Fibroblast of peridontal ligament (primary cell): ENCODE measurements around the gene ZGPAT.

Experiments used
- DNase-seq: peaks from one replicate; pipeline ENCODE4 v3.0.0-alpha.2; 2010; ENCODE audit errors: extremely low read depth

The ZGPAT gene

DNA sequence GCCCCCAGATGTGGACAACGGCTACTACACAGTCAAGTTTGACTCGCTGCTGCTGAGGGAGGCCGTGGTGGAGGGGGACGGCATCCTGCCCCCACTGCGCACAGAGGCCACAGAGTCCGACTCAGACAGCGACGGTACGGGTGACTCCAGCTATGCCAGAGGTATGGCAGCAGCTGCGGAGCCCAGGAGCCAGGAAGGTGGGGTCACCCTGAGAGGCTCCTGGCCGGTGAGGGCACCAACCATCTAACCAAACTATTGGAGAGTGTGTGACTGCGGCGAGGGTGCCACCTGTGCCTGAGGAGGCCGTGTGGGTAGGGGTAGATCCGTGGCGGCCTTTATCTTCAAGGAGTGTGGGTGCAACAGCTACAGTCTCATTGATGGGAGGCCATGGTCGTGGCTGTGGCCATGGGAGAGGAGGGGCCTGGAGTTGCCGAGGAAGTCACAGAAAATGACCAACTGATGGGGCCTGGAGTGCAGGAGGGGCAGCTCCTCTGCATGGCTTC is 25.8 kb downstream of the ZGPAT start:
- DNase-seq, result no peak

DNA sequence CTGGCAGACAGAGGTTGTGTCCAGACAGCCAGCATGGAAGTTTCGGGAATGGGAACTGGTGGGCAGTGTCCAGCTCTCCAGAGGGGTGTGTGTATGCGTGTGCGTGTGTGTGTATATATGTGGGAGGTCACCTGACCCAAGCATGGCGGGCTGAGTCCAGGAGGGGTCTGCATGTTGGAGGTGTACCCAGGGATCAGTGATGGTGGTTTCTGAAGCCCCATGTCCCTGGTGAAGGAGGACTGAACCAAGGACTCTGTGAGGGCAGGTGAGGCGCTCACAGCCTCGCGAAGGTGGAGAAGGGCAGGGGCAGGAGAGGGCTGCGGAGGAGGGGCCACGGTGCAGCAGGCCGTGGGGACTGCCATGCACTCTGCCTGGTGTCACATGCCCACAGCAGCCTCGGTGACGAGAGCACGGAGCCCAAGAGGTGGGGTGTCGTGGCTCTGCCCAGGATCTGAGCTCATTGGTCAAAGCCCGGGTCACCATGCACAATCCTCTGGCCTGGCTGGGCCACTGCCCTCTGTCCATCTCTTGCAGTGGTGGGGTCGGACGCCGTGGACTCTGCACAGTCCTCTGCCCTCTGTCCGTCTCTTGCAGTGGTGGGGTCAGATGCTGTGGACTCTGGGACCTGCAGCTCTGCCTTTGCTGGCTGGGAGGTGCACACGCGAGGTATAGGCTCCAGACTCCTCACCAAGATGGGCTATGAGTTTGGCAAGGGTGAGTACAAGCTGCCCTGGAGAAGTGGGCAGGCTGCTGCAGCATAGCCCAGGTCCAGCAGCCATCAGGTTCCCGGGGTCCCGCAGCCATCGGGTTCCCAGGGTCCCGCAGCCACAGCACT is 26.5 kb downstream of the ZGPAT start:
- no peak for DNase-seq

DNA sequence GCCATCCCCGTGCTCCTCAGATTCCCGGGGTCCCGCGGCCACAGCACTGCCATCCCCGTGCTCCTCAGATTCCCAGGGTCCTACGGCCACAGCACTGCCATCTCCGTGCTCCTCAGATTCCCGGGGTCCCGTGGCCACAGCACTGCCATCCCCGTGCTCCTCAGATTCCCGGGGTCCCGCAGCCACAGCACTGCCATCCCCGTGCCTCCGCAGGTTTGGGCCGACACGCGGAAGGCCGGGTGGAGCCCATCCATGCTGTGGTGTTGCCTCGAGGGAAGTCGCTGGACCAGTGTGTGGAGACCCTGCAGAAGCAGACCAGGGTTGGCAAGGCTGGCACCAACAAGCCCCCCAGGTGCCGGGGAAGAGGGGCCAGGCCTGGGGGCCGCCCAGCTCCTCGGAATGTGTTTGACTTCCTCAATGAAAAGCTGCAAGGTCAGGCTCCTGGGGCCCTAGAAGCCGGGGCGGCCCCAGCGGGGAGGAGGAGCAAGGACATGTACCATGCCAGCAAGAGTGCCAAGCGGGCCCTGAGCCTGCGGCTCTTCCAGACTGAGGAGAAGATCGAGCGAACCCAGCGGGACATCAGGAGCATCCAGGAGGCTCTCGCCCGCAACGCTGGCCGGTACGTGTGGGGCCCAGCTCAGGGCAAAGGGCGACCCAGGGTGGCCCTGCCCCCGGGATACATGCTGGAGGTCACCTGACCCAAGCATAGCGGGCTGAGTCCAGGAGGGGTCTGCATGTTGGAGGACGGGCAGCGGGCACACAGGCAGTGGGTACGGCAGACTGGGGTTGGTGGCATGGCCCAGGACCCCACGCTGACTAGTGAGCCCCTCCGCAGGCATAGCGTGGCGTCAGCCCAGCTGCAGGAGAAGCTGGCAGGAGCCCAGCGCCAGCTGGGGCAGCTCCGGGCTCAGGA is 27.4 kb downstream of the ZGPAT start:
- DNase-seq, result no peak

DNA sequence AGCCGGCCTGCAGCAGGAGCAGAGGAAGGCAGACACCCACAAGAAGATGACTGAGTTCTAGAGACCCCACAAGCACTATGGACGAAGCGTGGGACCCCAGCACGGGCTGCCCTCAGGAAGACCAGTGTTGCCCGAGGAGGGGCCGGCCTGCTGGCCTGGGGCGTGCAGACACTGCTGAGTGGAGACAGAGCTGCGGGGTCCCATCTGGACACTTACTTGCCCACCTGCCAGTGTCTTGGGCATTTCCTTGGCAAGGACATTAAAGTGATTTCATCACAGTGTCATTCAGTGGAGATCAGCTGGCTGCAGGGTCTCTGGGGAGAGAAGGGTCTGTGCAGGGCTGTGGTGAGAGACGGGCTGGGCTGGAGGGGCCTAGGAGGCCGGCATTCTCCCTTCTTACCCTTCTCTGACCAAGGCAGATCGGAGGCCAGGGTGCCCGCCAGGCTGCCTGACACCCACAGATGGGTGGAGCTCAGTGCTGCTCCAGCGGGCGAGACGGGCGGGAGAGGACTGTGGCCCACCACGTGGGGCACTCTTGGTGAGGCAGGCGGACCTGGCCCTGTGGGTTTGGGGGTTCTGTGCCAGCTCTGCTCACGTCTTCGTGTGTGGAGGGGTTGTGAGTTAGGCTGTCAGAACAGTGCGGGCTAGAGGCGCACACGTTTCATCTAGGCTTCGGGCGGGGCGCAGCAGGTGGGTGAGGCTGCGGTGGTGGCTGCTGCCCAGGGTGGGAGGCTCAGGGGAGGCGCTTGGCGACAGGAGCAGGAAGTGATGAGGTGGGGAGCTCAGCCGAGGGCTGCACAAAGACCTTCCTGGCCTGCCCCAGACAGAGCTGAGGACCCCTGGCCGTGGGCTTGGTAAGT is 28.2 kb downstream of the ZGPAT start, which contains the start of gene LIME1:
TSS of gene LIME1 (plus strand) at position 806 of the 860 bp plus-strand sequence. CDS start 886 bp downstream, outside the sequence.
- DNase-seq, result no peak

DNA sequence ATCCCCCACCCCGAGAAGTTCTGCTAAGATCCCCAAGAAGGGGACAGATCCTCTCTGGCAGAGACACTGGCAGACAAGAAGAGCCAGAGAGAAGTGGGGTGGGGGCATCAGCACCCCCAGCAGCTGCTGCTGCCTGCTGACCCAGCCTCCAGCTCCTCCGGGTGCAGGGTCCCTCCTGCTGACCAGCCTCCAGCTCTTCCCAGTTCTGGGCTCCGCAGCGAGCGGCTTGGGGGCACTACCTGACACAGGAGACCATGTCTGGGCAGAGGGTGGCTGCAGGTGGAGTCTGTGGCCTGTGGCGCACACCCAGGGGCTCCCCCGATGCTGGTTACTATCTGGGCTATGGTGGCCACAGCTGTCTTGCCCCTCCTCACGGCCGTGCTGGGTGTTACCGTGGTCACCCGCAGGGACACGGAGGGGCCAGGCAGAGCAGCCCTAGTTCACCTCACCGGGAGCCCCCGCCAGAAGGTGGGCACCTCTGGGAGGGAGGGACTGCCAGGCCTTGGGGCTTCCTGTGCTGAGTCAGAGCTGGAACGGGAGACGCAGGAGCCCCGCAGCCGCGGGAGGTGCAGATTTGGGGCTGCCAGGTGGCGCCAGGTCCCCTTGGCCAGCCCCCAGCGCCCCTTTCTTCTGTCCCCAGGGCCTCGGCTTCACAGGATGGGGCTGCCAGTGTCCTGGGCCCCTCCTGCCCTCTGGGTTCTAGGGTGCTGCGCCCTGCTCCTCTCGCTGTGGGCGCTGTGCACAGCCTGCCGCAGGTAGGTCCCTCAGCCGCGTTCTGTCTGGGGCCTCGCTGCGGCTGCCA is 29.3 kb downstream of the ZGPAT start:
- DNase-seq, result no peak

DNA sequence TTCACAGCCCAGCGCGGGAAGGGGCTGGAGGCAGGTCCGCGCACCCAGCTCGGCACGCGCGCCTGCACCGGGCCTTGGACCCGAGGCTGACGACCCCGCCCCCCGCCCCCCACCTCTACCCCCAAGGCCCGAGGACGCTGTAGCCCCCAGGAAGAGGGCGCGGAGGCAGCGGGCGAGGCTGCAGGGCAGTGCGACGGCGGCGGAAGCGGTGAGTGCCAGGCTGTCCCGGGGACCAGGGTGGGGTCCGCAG is 29.8 kb downstream of the ZGPAT start:
- DNase-seq, result no peak

DNA sequence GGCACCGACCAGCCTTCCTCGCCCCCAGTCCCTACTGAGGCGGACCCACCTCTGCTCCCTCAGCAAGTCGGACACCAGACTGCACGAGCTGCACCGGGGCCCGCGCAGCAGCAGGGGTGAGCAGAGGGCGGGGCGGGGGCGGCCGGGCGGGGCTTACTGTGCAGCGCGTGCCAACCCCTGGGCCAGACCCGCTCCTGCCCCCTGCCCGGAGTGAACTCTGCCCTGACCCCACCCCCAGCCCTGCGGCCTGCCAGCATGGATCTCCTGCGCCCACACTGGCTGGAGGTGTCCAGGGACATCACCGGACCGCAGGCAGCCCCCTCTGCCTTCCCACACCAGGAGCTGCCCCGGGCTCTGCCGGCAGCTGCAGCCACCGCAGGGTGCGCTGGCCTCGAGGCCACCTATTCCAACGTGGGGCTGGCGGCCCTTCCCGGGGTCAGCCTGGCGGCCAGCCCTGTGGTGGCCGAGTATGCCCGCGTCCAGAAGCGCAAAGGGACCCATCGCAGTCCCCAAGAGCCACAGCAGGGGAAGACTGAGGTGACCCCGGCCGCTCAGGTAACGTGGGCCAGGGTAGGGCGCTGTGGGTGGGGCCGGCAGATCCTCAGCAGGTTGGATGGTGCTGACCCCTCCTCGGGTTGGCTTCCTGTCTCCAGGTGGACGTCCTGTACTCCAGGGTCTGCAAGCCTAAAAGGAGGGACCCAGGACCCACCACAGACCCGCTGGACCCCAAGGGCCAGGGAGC is 30.3 kb downstream of the ZGPAT start:
- DNase-seq, result no peak

DNA sequence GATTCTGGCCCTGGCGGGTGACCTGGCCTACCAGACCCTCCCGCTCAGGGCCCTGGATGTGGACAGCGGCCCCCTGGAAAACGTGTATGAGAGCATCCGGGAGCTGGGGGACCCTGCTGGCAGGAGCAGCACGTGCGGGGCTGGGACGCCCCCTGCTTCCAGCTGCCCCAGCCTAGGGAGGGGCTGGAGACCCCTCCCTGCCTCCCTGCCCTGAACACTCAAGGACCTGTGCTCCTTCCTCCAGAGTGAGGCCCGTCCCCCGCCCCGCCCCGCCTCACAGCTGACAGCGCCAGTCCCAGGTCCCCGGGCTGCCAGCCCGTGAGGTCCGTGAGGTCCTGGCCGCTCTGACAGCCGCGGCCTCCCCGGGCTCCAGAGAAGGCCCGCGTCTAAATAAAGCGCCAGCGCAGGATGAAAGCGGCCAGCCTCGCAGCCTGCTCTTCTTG is 30.9 kb downstream of the ZGPAT start:
- no peak for DNase-seq

DNA sequence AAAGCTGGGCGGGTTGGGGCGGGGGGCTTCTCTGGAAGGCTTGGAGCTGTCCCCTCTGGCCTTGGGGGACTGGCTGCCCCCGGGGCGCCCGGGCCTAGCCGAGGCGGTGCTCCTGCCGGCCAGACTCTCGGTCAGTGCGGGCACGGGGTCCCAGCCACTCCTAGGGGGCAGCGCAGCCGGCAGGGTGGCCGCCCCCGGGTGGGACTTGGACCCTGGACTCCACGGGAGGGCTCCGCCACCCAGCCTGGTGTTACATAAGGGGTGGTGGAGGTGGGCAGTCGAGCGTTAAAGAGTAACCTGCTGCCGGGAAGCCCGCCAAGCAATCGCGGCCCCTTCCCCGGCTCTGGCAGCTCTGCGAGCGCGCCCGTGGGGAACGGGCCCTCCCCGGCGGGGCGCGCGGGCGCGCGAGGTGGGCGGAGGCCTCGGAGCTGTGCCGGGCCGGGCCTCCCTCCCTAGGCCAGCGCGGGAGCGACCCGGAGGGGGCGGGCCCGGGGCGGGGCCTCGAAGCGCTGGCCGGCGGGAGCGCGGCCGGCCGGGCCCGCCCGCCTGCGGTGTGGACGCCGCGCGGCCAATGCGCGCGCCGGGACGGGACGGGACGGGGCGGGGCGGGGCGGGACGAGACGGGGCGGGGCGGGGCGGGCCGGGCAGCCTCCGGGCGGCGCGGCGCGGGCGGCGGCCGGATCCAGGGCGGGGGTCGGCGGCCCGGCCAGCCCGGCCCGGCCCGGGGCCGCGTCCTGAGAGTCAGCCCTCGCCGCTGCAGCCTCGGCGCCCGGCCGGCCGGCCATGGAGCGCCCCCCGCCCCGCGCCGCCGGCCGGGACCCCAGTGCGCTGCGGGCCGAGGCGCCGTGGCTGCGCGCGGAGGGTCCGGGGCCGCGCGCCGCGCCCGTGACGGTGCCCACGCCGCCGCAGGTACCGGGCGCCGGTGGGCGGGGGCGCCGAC is 31.6 kb downstream of the ZGPAT start, which contains the start of gene SLC2A4RG:
TSS of gene SLC2A4RG (plus strand) at position 647 of the 940 bp plus-strand sequence. CDS start at position 784, 137 bp downstream.
- peak; percentile 58 for DNase-seq

DNA sequence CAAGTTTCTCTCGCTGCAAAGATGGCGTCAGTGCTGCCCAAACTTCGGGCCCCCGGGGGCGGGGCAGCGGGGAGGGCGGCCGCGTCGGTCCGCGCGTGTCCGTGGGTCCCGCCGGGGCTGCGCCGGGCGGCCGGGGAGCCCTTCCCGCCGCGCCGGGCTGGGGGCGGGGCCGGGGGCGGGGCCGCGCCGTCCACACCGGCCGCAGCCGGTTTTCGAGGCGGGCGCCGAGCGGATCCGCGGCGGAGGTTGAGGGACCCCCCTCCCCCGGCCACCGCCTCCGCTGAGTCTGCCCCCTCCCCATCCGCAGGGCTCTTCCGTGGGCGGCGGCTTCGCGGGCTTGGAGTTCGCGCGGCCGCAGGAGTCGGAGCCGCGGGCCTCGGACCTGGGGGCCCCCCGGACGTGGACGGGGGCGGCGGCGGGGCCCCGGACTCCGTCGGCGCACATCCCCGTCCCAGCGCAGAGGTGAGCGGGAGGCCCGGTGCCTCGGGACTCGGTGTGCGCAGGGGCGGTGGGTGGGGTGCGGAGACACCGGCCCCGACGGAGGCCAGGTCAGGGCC is 32.3 kb downstream of the ZGPAT start:
- DNase-seq, result peak; percentile 25

DNA sequence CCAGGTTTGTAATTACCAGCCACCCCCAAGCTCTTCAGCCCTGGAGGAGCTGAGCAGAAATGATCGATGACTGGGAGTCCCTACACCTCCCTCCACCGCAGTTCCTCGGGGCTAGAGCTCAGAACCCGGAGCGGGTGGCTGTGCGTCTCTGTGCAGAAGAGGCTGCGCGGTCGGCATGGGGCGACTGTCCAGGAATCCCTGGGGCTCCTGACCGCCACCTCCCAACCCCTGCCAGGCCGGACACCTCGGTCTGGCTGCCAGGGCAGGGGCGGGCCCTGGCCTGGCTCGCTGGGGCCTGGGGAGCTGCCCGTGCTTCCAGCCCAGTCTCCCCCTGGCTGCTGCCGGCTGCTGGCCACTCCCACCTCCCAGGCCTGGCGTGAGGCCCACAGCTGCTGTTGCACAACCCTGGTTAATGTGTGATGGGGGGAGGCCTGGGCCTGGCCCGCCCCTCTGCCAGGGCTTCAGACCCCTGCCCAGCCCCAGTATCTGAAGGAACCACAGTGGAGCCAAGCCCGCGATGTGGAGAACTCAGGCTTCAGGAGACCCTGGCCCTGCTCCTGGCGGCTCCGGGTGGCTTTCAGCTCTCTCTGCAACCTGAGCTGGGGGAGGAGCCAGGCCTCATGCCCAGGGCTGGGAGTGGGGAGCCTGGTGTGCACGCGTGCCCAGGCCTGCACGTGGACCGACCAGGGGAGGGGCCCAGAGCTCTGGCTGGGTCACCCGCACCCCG is 33.0 kb downstream of the ZGPAT start:
- DNase-seq, result peak; percentile 88

DNA sequence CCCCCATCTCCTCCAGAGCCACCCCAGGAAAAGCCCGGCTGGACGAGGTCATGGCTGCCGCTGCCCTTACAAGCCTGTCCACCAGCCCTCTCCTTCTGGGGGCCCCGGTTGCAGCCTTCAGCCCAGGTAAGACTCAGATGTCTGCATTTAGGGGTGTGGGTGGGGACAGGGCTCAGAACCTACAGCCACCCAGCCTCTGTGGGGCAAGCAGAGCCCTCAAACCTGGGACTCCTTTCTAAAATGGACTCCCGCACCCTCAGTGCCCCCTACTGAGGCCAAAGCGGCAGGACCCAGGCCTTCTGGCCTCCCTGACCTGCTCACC is 33.5 kb downstream of the ZGPAT start:
- no peak for DNase-seq

DNA sequence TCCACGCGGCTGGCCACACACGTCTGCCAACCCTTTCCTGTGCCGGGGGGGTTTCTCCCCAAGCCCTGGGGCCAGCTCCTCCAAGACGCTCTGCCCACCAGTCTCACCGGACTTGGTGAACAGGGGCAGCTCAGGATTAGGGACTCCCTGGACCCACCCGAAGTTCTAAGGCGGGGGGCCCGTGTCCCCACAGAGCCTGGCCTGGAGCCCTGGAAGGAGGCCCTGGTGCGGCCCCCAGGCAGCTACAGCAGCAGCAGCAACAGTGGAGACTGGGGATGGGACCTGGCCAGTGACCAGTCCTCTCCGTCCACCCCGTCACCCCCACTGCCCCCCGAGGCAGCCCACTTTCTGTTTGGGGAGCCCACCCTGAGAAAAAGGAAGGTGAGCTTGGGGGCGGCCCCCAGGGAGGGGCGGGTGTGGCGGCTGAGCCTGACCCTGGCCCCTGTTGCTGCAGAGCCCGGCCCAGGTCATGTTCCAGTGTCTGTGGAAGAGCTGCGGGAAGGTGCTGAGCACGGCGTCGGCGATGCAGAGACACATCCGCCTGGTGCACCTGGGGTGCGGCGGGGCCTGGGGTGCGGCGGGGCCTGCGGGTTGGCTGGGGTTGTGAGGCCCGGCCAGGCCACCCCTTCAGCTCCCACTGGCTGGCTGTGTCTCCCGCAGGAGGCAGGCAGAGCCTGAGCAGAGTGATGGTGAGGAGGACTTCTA is 34.0 kb downstream of the ZGPAT start:
- DNase-seq, result no peak

DNA sequence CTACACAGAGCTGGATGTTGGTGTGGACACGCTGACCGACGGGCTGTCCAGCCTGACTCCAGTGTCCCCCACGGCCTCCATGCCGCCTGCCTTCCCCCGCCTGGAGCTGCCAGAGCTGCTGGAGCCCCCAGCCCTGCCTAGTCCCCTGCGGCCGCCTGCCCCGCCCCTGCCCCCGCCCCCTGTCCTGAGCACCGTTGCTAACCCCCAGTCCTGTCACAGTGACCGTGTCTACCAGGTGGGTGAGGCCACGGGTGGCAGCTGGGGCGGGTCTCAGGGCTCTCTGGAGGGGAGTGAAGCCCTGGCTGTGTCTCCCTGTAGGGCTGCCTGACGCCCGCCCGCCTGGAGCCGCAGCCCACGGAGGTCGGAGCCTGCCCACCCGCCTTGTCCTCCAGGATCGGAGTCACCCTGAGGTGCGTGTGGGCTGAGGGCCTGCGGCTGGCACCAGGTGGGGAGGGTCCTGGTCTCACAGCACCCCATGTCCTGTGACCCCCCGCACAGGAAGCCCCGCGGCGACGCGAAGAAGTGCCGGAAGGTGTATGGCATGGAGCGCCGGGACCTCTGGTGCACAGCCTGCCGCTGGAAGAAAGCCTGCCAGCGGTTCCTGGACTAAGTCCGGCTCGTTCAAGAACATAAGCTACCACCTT is 34.7 kb downstream of the ZGPAT start:
- DNase-seq, result no peak

DNA sequence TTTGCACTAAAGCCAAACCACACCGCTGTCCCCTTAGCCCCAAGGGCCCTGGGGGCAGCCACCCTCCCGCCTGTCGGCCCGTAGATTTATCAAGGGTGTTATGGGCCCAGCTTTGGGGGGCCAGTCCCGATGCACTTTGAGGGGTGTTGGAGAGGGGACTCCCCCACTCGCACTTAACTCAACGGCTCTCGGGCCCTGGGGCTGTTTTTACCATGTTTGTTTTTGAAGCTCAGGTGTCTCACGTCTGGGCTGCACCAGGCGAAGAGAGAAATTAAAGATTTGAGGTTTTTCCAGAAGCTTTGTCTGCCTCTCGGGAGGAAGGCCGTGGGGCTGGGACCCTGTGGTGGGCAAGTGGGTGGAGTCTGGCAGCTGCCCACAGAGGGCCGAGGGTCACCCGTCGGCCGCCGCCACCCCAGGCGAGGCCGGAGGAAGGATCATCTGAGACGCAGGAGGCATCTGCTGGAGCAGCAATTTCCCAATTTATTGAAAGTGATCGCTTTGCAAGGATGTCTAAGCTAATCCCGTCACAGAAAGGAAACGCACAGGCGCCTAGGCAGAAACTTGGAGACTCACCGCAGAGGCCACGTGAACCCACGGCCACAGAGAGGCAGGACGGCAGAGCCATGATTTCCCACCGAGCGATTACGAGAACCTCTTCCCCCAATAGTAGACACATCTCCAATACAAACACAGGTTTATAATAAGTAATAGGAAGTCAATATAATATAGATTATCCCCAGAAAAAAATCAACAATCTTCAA is 35.6 kb downstream of the ZGPAT start:
- no peak for DNase-seq

DNA sequence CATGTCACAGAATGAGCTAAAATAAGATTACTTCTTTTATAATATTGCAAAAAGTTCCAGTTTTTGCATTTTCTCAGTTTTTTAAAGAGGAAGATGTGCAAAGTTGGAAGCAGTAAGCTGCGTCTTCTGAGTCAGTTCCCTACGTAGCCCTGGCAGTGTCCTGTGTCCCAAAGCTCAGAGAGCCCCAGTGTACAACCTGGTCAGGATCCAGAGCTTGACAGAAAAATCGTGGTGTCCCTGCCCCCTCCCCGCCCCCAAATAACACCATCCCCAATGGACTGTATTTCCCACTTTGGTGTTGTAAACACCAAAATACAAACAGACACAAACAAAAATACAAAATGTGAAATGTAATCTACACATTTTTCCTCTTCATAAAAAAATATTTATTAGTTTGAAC is 36.3 kb downstream of the ZGPAT start:
- no peak for DNase-seq
